Astrocyte (in vitro differentiated cells and primary cell): ENCODE measurements around the gene USP36. TPM values are rescaled to one million over a fixed set of nuclear protein-coding genes. Genes with fewer than 3 reads are reported as not detected.

ENCODE experiments used
- DNase-seq: peaks from one replicate; pipeline ENCODE4 v3.0.0-alpha.2; 2010; ENCODE audit warnings: low read depth
- FAIRE-seq: peaks from 2 replicates; lab custom pipeline; 2011; peaks lifted over from hg19 to GRCh38; lab: Jason Lieb, UNC
- H2AFZ ChIP-seq: 2 replicates; pipeline ENCODE4 v1.6.0; 2012; ENCODE audit warnings: low read depth, low read length, inconsistent platforms
- H3K27ac ChIP-seq: 2 replicates; pipeline ENCODE4 v1.5.1; 2011; ENCODE audit warnings: low read depth, low read length, inconsistent platforms
- H3K27me3 ChIP-seq: 2 replicates; pipeline ENCODE4 v1.6.0; 2011; ENCODE audit warnings: low read length, inconsistent platforms; ENCODE audit not compliant: insufficient read depth
- H3K36me3 ChIP-seq: 2 replicates; pipeline ENCODE4 v1.5.1; 2011; ENCODE audit warnings: low read length, inconsistent platforms; ENCODE audit not compliant: insufficient read depth
- H3K4me1 ChIP-seq: 2 replicates; pipeline ENCODE4 v1.5.1; 2011; ENCODE audit warnings: low read length, inconsistent platforms; ENCODE audit not compliant: insufficient read depth
- H3K4me2 ChIP-seq: 2 replicates; pipeline ENCODE4 v1.6.0; 2012; ENCODE audit warnings: low read length, inconsistent platforms
- H3K4me3 ChIP-seq: 2 replicates; pipeline ENCODE4 v1.5.1; 2011; ENCODE audit warnings: low read depth, mild to moderate bottlenecking, low read length, inconsistent platforms; ENCODE audit not compliant: insufficient read depth
- H3K79me2 ChIP-seq: 2 replicates; pipeline ENCODE4 v1.6.0; 2012; ENCODE audit warnings: mild to moderate bottlenecking, low read length, inconsistent platforms; ENCODE audit not compliant: insufficient read depth
- H3K9ac ChIP-seq: 2 replicates; pipeline ENCODE4 v1.6.0; 2012; ENCODE audit warnings: mild to moderate bottlenecking, low read length, inconsistent platforms
- H3K9me3 ChIP-seq: 2 replicates; pipeline ENCODE4 v1.5.1; 2012; ENCODE audit warnings: low read depth, mild to moderate bottlenecking, low read length, inconsistent platforms; ENCODE audit not compliant: insufficient read depth
- H4K20me1 ChIP-seq: 2 replicates; pipeline ENCODE4 v1.6.0; 2012; ENCODE audit warnings: low read length, inconsistent platforms; ENCODE audit not compliant: insufficient read depth
- H3K27ac Mint-ChIP-seq: one replicate; pipeline ENCODE4 v1.8.0; 2021; ENCODE audit warnings: mild to moderate bottlenecking, mixed read lengths; ENCODE audit not compliant: unreplicated experiment
- H3K27me3 Mint-ChIP-seq: one replicate; pipeline ENCODE4 v1.8.0; 2021; ENCODE audit warnings: low read depth, mixed read lengths; ENCODE audit not compliant: unreplicated experiment
- H3K36me3 Mint-ChIP-seq: one replicate; pipeline ENCODE4 v1.8.0; 2021; ENCODE audit warnings: low read depth, mixed read lengths; ENCODE audit not compliant: unreplicated experiment
- H3K4me1 Mint-ChIP-seq: one replicate; pipeline ENCODE4 v1.8.0; 2021; ENCODE audit warnings: low read depth, mixed read lengths; ENCODE audit not compliant: unreplicated experiment
- H3K4me3 Mint-ChIP-seq: one replicate; pipeline ENCODE4 v1.8.0; 2021; ENCODE audit warnings: mild to moderate bottlenecking, moderate library complexity, mixed read lengths; ENCODE audit not compliant: unreplicated experiment
- H3K9me3 Mint-ChIP-seq: one replicate; pipeline ENCODE4 v1.8.0; 2021; ENCODE audit warnings: mild to moderate bottlenecking, mixed read lengths; ENCODE audit not compliant: unreplicated experiment
- CTCF ChIP-seq: IDR thresholded peaks from 2 replicates; pipeline ENCODE4 v1.5.1; 2011; ENCODE audit warnings: low read depth, mild to moderate bottlenecking, inconsistent platforms, low read length, moderate library complexity; ENCODE audit not compliant: insufficient read depth
- EZH2 ChIP-seq: IDR thresholded peaks from 2 replicates; pipeline ENCODE4 v1.6.1; 2012; ENCODE audit warnings: mild to moderate bottlenecking, low read length, inconsistent platforms; ENCODE audit not compliant: insufficient read depth
- total RNA-seq: library from RNA; stranded (reverse); gene quantifications from 2 replicates; pipeline ENCODE4 v1.2.1, GENCODE V29; 2021

Gene USP36
- total RNA-seq, 1 donor from 2014 or later = 51.0 TPM

DNA sequence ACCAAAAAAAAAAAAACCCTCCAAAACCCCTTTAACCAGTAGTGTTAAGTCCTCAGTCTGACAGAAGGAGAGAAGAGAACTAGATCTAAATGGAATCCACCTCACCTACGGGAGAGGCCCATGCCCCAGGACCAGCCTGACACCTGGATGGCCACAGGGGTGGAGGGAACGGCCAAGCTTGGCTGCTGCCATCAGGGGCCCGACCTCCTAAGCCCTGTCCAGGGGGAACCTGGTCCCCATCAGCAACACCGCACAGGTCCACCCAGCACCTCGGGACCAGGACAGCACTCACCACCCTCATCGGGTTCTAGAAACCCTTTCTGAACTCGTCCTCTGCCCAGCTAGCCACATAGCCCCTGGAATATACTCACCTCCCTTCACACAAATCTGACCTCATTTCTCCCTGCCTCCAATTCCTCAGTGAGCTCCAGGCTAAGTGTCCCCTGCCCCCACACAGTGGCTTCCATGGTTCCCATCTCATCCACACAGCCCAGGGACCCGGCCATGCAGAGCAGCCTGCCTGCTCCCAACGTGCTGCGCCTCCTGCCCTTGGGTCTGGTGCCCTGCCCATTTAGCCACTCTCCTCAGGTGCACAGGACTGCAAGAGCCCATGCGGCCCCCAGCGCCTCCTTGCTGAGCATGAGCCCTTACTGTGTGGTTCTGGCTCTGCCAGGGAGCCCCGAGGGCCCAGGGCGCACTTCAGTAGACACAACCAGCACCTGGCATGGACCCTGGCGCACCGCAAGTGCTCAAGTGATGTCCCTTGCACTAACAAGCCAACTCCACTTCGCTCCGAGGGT lies 40.3 kb downstream of the USP36 start:
- Histone ChIP-seq H4K20me1 (peaks cover 41% of the 10 kb centered on the region), H3K4me3 (no peak overlapping the region), H3K4me2 (no peak overlapping the region), H3K27ac (no peak overlapping the region), H2AFZ (no peak overlapping the region), H3K4me1 (no peaks in the 10 kb centered on the region), H3K27me3 (no peaks in the 10 kb centered on the region), H3K36me3 (peaks cover 56% of the 10 kb centered on the region), H3K9ac (no peak overlapping the region), H3K9me3 (no peaks in the 10 kb centered on the region), H3K79me2 (peaks cover 35% of the 10 kb centered on the region)
- peaks cover 27% of the 10 kb centered on the region for H3K36me3 Mint-ChIP-seq
- no peak overlapping the region for H3K4me3 Mint-ChIP-seq
- FAIRE-seq (no peak), DNase-seq (no peak)
- peaks cover 10% of the 10 kb centered on the region for H3K4me1 Mint-ChIP-seq
- TF ChIP-seq CTCF (no peak), EZH2 (no peak)
- no peaks in the 10 kb centered on the region for H3K9me3 Mint-ChIP-seq
- H3K27ac Mint-ChIP-seq = peak overlapping the region; percentile 59
- H3K27me3 Mint-ChIP-seq = no peaks in the 10 kb centered on the region

- no peak for TF ChIP-seq EZH2
- peak; percentile 35 for TF ChIP-seq CTCF
- Histone ChIP-seq H3K4me3 (no peak overlapping the region), H3K36me3 (peaks cover 55% of the 10 kb centered on the region), H3K79me2 (peaks cover 27% of the 10 kb centered on the region), H3K4me2 (no peak overlapping the region), H3K9ac (no peak overlapping the region), H3K4me1 (no peaks in the 10 kb centered on the region), H4K20me1 (peaks cover 35% of the 10 kb centered on the region), H3K9me3 (no peaks in the 10 kb centered on the region), H2AFZ (no peak overlapping the region), H3K27me3 (no peaks in the 10 kb centered on the region), H3K27ac (no peak overlapping the region)
- Mint-ChIP-seq H3K9me3 (no peaks in the 10 kb centered on the region), H3K4me3 (no peak overlapping the region), H3K27me3 (no peaks in the 10 kb centered on the region), H3K27ac (peak overlapping the region; percentile 14), H3K4me1 (peaks cover 10% of the 10 kb centered on the region), H3K36me3 (peaks cover 34% of the 10 kb centered on the region)
- FAIRE-seq (no peak), DNase-seq (peak; percentile 38)
Observed at GRCh38 chr17:78798695-78799559, 41.7 kb downstream of the USP36 start.
